ENCODE data around the gene MRFAP1L1.

Gene MRFAP1L1

GRCh38 chr4:6751611-6752485 lies 42.2 kb upstream of the MRFAP1L1 start:
- Histone ChIP-seq H2AFZ (ENCODE audit: low read depth) (no peak overlapping the region), H3K36me3 (ENCODE audit: insufficient read depth) (no peaks in the 10 kb centered on the region), H3K79me2 (ENCODE audit: insufficient read depth, low read depth) (no peaks in the 10 kb centered on the region), H3K4me3 (IDR thresholded peaks at IDR 0.05; ENCODE audit: insufficient read depth, low read depth, low read length) (no peak overlapping the region), H3K27ac (no peak overlapping the region), H3K4me2 (no peak overlapping the region), H3K4me1 (ENCODE audit: low read depth, poor library complexity, severe bottlenecking) (peaks cover 15% of the 10 kb centered on the region), H3K27me3 (ENCODE audit: insufficient read depth, low read depth) (no peaks in the 10 kb centered on the region), H4K20me1 (ENCODE audit: insufficient read depth) (no peaks in the 10 kb centered on the region), H3K9ac (no peak overlapping the region)
- no peak for TF ChIP-seq CTCF (conservative IDR thresholded peaks at IDR 0.05; ENCODE audit: low read depth, low read length)

- Histone ChIP-seq H3K4me2 (no peak overlapping the region), H3K4me1 (ENCODE audit: low read depth, poor library complexity, severe bottlenecking) (peaks cover 15% of the 10 kb centered on the region), H3K27ac (no peak overlapping the region), H3K27me3 (ENCODE audit: insufficient read depth, low read depth) (no peaks in the 10 kb centered on the region), H2AFZ (ENCODE audit: low read depth) (no peak overlapping the region), H4K20me1 (ENCODE audit: insufficient read depth) (no peaks in the 10 kb centered on the region), H3K79me2 (ENCODE audit: insufficient read depth, low read depth) (no peaks in the 10 kb centered on the region), H3K36me3 (ENCODE audit: insufficient read depth) (no peaks in the 10 kb centered on the region), H3K9ac (no peak overlapping the region), H3K4me3 (IDR thresholded peaks at IDR 0.05; ENCODE audit: insufficient read depth, low read depth, low read length) (no peak overlapping the region)
- no peak for TF ChIP-seq CTCF (conservative IDR thresholded peaks at IDR 0.05; ENCODE audit: low read depth, low read length)
These were observed 40.9 kb upstream of the MRFAP1L1 start for GRCh38 chr4:6750286-6751221.

GRCh38 chr4:6749340-6750171 lies 39.9 kb upstream of the MRFAP1L1 start:
- Histone ChIP-seq H3K4me3 (IDR thresholded peaks at IDR 0.05; ENCODE audit: insufficient read depth, low read depth, low read length) (no peak overlapping the region), H3K9ac (no peak overlapping the region), H3K4me1 (ENCODE audit: low read depth, poor library complexity, severe bottlenecking) (peaks cover 15% of the 10 kb centered on the region), H4K20me1 (ENCODE audit: insufficient read depth) (no peaks in the 10 kb centered on the region), H3K27me3 (ENCODE audit: insufficient read depth, low read depth) (no peaks in the 10 kb centered on the region), H3K4me2 (no peak overlapping the region), H3K27ac (no peak overlapping the region), H3K36me3 (ENCODE audit: insufficient read depth) (no peaks in the 10 kb centered on the region), H3K79me2 (ENCODE audit: insufficient read depth, low read depth) (no peaks in the 10 kb centered on the region), H2AFZ (ENCODE audit: low read depth) (no peak overlapping the region)
- TF ChIP-seq CTCF (conservative IDR thresholded peaks at IDR 0.05; ENCODE audit: low read depth, low read length), result no peak

- no peaks in the 10 kb centered on the region for H3K27me3 ChIP-seq (ENCODE audit: insufficient read depth, low read depth)
- no peaks in the 10 kb centered on the region for H3K79me2 ChIP-seq (ENCODE audit: insufficient read depth, low read depth)
- H3K4me1 ChIP-seq (ENCODE audit: low read depth, poor library complexity, severe bottlenecking), result peaks cover 11% of the 10 kb centered on the region
- no peak overlapping the region for H3K9ac ChIP-seq
- H3K4me2 ChIP-seq, result no peak overlapping the region
- no peak overlapping the region for H3K4me3 ChIP-seq (IDR thresholded peaks at IDR 0.05; ENCODE audit: insufficient read depth, low read depth, low read length)
- no peak for TF ChIP-seq CTCF (conservative IDR thresholded peaks at IDR 0.05; ENCODE audit: low read depth, low read length)
- H2AFZ ChIP-seq (ENCODE audit: low read depth), result no peak overlapping the region
- H3K27ac ChIP-seq, result no peak overlapping the region
- no peaks in the 10 kb centered on the region for H3K36me3 ChIP-seq (ENCODE audit: insufficient read depth)
- no peaks in the 10 kb centered on the region for H4K20me1 ChIP-seq (ENCODE audit: insufficient read depth)
These were observed 38.6 kb upstream of the MRFAP1L1 start for GRCh38 chr4:6748286-6748685.
